Erythroblast (primary cell): ENCODE data around the gene GARNL3.

ENCODE experiments used
- DNase-seq, 2 experiments: peaks; one replicate each; lab custom pipeline; 2025; lab: John Stamatoyannopoulos, UW
- GATA1 ChIP-seq: IDR thresholded peaks from 2 replicates; pipeline ENCODE4 v1.6.1; 2011; ENCODE audit warnings: low read depth, mild to moderate bottlenecking, control low read depth, low read length, moderate library complexity
- POLR2A ChIP-seq: IDR thresholded peaks from 2 replicates; pipeline ENCODE4 v1.6.1; 2011; ENCODE audit warnings: mild to moderate bottlenecking, low read length

The GARNL3 gene

GRCh38 chr9:127252410-127253318 lies 11.9 kb upstream of the GARNL3 start:
- no peak for DNase-seq
- no peak for TF ChIP-seq GATA1
- no peak for TF ChIP-seq POLR2A

- DNase-seq, result no peak
- no peak for TF ChIP-seq POLR2A
Measured at GRCh38 chr9:127253446-127253845, 11.1 kb upstream of the GARNL3 start.

GRCh38 chr9:127255692-127256091 lies 8.9 kb upstream of the GARNL3 start:
- no peak for DNase-seq
- TF ChIP-seq GATA1 (no peak), POLR2A (no peak)

- DNase-seq, result no peak
- no peak for TF ChIP-seq POLR2A
- no peak for TF ChIP-seq GATA1
Measured at GRCh38 chr9:127256324-127256723, 8.2 kb upstream of the GARNL3 start.

GRCh38 chr9:127258606-127259471 lies 5.7 kb upstream of the GARNL3 start:
- no peak for DNase-seq
- no peak for TF ChIP-seq POLR2A
- no peak for TF ChIP-seq GATA1

- no peak for DNase-seq
- TF ChIP-seq GATA1, result no peak
- TF ChIP-seq POLR2A, result no peak
Measured at GRCh38 chr9:127262602-127263001, 2.0 kb upstream of the GARNL3 start.

GRCh38 chr9:127263237-127263636 lies 1.3 kb upstream of the GARNL3 start:
- no peak for TF ChIP-seq POLR2A
- TF ChIP-seq GATA1, result no peak
- no peak for DNase-seq

GRCh38 chr9:127263664-127264063 lies 910 bp upstream of the GARNL3 start:
- TF ChIP-seq POLR2A (no peak), GATA1 (no peak)
- no peak for DNase-seq

- TF ChIP-seq GATA1 (no peak), POLR2A (no peak)
- no peak for DNase-seq
Measured at GRCh38 chr9:127267793-127268525, 3.4 kb downstream of the GARNL3 start.

- DNase-seq, result no peak
- TF ChIP-seq GATA1, result no peak
Measured at GRCh38 chr9:127269449-127269848, 4.9 kb downstream of the GARNL3 start.

GRCh38 chr9:127273326-127273725 lies 8.8 kb downstream of the GARNL3 start:
- DNase-seq, result no peak
- TF ChIP-seq GATA1, result no peak
- TF ChIP-seq POLR2A, result no peak

GRCh38 chr9:127277099-127277498 lies 12.5 kb downstream of the GARNL3 start:
- no peak for DNase-seq
- no peak for TF ChIP-seq POLR2A

GRCh38 chr9:127277770-127278169 lies 13.2 kb downstream of the GARNL3 start:
- TF ChIP-seq POLR2A (no peak), GATA1 (no peak)
- DNase-seq, result peak in 1 of 2 experiments; percentile 5

- DNase-seq, result no peak
- TF ChIP-seq POLR2A (no peak), GATA1 (no peak)
Measured at GRCh38 chr9:127278372-127278771, 13.8 kb downstream of the GARNL3 start.
